GM12891 (cell line): ENCODE measurements around the gene PPP1R1B.

ENCODE experiments used
- POLR2A ChIP-seq: IDR thresholded peaks from 2 replicates; pipeline ENCODE4 v1.6.1; 2011; ENCODE audit warnings: low read depth, low read length, control low read depth
- POLR2AphosphoS5 ChIP-seq: IDR thresholded peaks from 2 replicates; pipeline ENCODE4 v1.6.1; 2011; ENCODE audit warnings: low read depth, low read length, control low read depth

DNA sequence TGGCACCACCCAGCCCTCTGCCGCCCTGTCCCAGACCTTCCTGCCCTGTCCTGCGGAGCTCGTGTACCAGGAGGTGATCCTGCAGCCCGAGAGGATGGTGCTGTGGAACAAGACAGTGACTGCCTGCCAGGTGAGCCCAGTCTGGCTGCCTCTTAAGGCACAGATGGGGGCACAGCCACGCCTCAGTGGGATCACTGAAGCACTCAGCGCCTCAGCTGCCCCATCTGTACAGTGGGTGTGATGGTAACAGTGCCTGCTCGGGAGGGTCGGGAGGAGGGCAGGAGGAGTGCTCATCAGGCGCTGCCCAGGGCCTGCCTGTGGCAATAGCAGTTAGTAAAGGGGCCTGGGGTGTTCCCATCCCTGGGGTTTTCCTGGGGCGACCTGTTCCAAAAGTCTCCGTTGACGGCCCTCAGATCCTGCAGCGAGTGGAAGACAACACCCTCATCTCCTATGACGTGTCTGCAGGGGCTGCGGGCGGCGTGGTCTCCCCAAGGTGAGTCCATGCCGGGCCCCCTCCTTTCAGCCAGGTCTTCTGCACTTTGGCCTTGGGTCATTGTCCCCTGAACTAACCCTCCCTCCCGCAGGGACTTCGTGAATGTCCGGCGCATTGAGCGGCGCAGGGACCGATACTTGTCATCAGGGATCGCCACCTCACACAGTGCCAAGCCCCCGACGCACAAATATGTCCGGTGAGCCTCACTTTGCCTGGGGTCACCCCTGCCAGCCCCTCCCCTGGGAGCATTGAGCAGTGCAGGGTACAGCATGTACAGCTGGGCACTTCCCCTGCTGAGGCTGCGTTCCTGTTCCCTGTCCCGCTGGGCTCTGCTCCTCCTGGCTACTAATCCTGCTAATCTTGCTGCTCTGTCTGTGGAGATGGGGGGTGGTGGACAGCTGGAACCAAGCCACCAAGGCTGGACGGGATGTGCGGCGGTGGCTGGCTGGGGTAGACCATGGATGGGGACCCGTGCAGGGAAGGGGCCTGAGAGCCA lies 33.9 kb downstream of the PPP1R1B start:
- no peak for TF ChIP-seq POLR2A
- no peak for TF ChIP-seq POLR2AphosphoS5
